Glutamatergic neuron (in vitro differentiated cells): ENCODE data around the gene TFF2. TPM values are rescaled to one million over a fixed set of nuclear protein-coding genes. Genes with fewer than 3 reads are reported as not detected.
A peak's percentile ranks its signal among the peaks of the same experiment; 100 is the strongest.

Experiments used
- DNase-seq: peaks from one replicate; pipeline ENCODE4 v3.0.0; 2022
- H3K27ac Mint-ChIP-seq: one replicate; pipeline ENCODE4 v1.8.0; 2020; ENCODE audit warnings: mild to moderate bottlenecking, mixed read lengths, inconsistent platforms; ENCODE audit not compliant: unreplicated experiment
- H3K27me3 Mint-ChIP-seq: one replicate; pipeline ENCODE4 v1.8.0; 2020; ENCODE audit warnings: mild to moderate bottlenecking, moderate library complexity, mixed read lengths, inconsistent platforms; ENCODE audit not compliant: unreplicated experiment
- H3K36me3 Mint-ChIP-seq: one replicate; pipeline ENCODE4 v1.8.0; 2020; ENCODE audit warnings: mild to moderate bottlenecking, mixed read lengths, inconsistent platforms; ENCODE audit not compliant: unreplicated experiment
- H3K4me1 Mint-ChIP-seq: one replicate; pipeline ENCODE4 v1.8.0; 2020; ENCODE audit warnings: mild to moderate bottlenecking, low read depth, mixed read lengths, inconsistent platforms; ENCODE audit not compliant: unreplicated experiment
- H3K4me3 Mint-ChIP-seq: one replicate; pipeline ENCODE4 v1.8.0; 2020; ENCODE audit warnings: mild to moderate bottlenecking, mixed read lengths, inconsistent platforms; ENCODE audit not compliant: unreplicated experiment
- H3K9me3 Mint-ChIP-seq: one replicate; pipeline ENCODE4 v1.8.0; 2020; ENCODE audit warnings: mild to moderate bottlenecking, moderate library complexity, mixed read lengths, inconsistent platforms; ENCODE audit not compliant: unreplicated experiment
- CTCF ChIP-seq: fragments of 200-600 bp; sonication (generic); IDR thresholded peaks from one replicate; pipeline ENCODE4 v1.5.0; 2021; ENCODE audit not compliant: partially characterized antibody, unreplicated experiment
- total RNA-seq: library from RNA; stranded (reverse); fragmentation: NEBNext Ultra II Directional; extraction: Animal tissue kit (Norgen Biotek cat#: 25700); gene quantifications from one replicate; pipeline ENCODE4 v1.2.1, GENCODE V29; 2021; ENCODE audit not compliant: unreplicated experiment

The TFF2 gene
- total RNA-seq, 1 donor from 2014 or later: not detected

GRCh38 chr21:42367367-42368165, 16.8 kb upstream of the TFF2 start:
- Mint-ChIP-seq H3K4me1 (peaks cover 15% of the 10 kb centered on the region), H3K27ac (peak overlapping the region; percentile 53), H3K36me3 (no peaks in the 10 kb centered on the region), H3K9me3 (peaks cover 7% of the 10 kb centered on the region), H3K27me3 (peaks cover 3% of the 10 kb centered on the region), H3K4me3 (no peak overlapping the region)
- no peak for TF ChIP-seq CTCF
- peak; percentile 8 for DNase-seq

- Mint-ChIP-seq H3K27ac (peak within 1 kb of the TSS; percentile 52), H3K9me3 (peaks cover 9% of the 10 kb centered on the region), H3K4me1 (peaks cover 22% of the 10 kb centered on the region), H3K27me3 (peaks cover 5% of the 10 kb centered on the region), H3K36me3 (no peaks in the 10 kb centered on the region), H3K4me3 (no peak within 1 kb of the TSS)
- peak; percentile 2 for DNase-seq
- TF ChIP-seq CTCF: no peak
Measured at GRCh38 chr21:42366292-42367010, 15.7 kb upstream of the TFF2 start, which contains the start of gene TFF1. Gene TFF1, minus strand, starts transcription at chr21:42366535. Its CDS starts 40 bp downstream, at chr21:42366495.

GRCh38 chr21:42365770-42366169, 15.0 kb upstream of the TFF2 start:
- H3K27ac Mint-ChIP-seq: no peak overlapping the region
- H3K9me3 Mint-ChIP-seq: peaks cover 11% of the 10 kb centered on the region
- peaks cover 5% of the 10 kb centered on the region for H3K27me3 Mint-ChIP-seq
- H3K4me3 Mint-ChIP-seq: no peak overlapping the region
- no peak for DNase-seq
- H3K36me3 Mint-ChIP-seq: no peaks in the 10 kb centered on the region
- TF ChIP-seq CTCF: no peak
- H3K4me1 Mint-ChIP-seq: peaks cover 29% of the 10 kb centered on the region

GRCh38 chr21:42364304-42364865, 13.6 kb upstream of the TFF2 start:
- H3K36me3 Mint-ChIP-seq: no peaks in the 10 kb centered on the region
- H3K27me3 Mint-ChIP-seq: peaks cover 5% of the 10 kb centered on the region
- H3K9me3 Mint-ChIP-seq: peaks cover 10% of the 10 kb centered on the region
- H3K4me3 Mint-ChIP-seq: no peak overlapping the region
- no peak overlapping the region for H3K27ac Mint-ChIP-seq
- no peak for DNase-seq
- TF ChIP-seq CTCF: no peak
- H3K4me1 Mint-ChIP-seq: peaks cover 32% of the 10 kb centered on the region
